ENCODE data around the gene RNF157.

DNA sequence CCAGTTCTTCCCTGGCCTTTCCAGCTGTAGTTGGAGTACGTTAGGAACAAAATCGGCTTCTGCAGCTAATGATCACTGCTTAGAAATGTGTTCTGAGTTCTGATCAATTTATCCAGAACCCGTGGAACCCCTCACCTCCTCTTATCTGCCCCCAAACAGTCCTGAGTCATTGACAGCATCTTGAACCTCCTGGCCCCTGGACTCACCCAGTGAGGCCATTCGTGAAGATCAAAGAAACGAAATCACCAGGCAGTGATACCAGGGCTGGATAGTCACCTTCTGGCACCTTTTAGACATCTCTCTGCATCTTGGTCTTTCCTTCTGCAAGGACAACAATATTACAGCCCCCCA, 119.7 kb downstream of the RNF157 start:
- TF ChIP-seq, protein P1, sequence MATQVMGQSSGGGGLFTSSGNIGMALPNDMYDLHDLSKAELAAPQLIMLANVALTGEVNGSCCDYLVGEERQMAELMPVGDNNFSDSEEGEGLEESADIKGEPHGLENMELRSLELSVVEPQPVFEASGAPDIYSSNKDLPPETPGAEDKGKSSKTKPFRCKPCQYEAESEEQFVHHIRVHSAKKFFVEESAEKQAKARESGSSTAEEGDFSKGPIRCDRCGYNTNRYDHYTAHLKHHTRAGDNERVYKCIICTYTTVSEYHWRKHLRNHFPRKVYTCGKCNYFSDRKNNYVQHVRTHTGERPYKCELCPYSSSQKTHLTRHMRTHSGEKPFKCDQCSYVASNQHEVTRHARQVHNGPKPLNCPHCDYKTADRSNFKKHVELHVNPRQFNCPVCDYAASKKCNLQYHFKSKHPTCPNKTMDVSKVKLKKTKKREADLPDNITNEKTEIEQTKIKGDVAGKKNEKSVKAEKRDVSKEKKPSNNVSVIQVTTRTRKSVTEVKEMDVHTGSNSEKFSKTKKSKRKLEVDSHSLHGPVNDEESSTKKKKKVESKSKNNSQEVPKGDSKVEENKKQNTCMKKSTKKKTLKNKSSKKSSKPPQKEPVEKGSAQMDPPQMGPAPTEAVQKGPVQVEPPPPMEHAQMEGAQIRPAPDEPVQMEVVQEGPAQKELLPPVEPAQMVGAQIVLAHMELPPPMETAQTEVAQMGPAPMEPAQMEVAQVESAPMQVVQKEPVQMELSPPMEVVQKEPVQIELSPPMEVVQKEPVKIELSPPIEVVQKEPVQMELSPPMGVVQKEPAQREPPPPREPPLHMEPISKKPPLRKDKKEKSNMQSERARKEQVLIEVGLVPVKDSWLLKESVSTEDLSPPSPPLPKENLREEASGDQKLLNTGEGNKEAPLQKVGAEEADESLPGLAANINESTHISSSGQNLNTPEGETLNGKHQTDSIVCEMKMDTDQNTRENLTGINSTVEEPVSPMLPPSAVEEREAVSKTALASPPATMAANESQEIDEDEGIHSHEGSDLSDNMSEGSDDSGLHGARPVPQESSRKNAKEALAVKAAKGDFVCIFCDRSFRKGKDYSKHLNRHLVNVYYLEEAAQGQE (IDR thresholded peaks at IDR 0.05): no peak
- TF ChIP-seq POLR2A (IDR thresholded peaks at IDR 0.05; ENCODE audit: low read length) (no peak), ZFP36 (IDR thresholded peaks at IDR 0.05; ENCODE audit: borderline replicate concordance, partially characterized antibody) (no peak), CHD2 (IDR thresholded peaks at IDR 0.05; ENCODE audit: low read length, partially characterized antibody) (no peak)
- TF ChIP-seq, protein P2, sequence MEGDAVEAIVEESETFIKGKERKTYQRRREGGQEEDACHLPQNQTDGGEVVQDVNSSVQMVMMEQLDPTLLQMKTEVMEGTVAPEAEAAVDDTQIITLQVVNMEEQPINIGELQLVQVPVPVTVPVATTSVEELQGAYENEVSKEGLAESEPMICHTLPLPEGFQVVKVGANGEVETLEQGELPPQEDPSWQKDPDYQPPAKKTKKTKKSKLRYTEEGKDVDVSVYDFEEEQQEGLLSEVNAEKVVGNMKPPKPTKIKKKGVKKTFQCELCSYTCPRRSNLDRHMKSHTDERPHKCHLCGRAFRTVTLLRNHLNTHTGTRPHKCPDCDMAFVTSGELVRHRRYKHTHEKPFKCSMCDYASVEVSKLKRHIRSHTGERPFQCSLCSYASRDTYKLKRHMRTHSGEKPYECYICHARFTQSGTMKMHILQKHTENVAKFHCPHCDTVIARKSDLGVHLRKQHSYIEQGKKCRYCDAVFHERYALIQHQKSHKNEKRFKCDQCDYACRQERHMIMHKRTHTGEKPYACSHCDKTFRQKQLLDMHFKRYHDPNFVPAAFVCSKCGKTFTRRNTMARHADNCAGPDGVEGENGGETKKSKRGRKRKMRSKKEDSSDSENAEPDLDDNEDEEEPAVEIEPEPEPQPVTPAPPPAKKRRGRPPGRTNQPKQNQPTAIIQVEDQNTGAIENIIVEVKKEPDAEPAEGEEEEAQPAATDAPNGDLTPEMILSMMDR (IDR thresholded peaks at IDR 0.05): no peak
- TF ChIP-seq, protein P3, sequence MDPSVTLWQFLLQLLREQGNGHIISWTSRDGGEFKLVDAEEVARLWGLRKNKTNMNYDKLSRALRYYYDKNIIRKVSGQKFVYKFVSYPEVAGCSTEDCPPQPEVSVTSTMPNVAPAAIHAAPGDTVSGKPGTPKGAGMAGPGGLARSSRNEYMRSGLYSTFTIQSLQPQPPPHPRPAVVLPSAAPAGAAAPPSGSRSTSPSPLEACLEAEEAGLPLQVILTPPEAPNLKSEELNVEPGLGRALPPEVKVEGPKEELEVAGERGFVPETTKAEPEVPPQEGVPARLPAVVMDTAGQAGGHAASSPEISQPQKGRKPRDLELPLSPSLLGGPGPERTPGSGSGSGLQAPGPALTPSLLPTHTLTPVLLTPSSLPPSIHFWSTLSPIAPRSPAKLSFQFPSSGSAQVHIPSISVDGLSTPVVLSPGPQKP (IDR thresholded peaks at IDR 0.05; ENCODE audit: low read depth, low read length): no peak
- TF ChIP-seq, protein P4, sequence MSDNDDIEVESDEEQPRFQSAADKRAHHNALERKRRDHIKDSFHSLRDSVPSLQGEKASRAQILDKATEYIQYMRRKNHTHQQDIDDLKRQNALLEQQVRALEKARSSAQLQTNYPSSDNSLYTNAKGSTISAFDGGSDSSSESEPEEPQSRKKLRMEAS (IDR thresholded peaks at IDR 0.05): no peak
